HepG2 (cell line): ENCODE measurements around the gene PLRG1. TPM values are rescaled to one million over a fixed set of nuclear protein-coding genes. Genes with fewer than 3 reads are reported as not detected.

ENCODE experiments used
- AKAP8 ChIP-seq: sonication (generic); formaldehyde crosslinking; IDR thresholded peaks from 2 replicates; pipeline ENCODE4 v1.5.1; 2020; ENCODE audit warnings: mild to moderate bottlenecking, missing genetic modification reagents
- BHLHE40 ChIP-seq: IDR thresholded peaks from 2 replicates; pipeline ENCODE4 v1.6.1; 2011; ENCODE audit warnings: low read length, improper control_type of control experiment
- MZF1 ChIP-seq: sonication (generic); formaldehyde crosslinking; IDR thresholded peaks from 2 replicates; pipeline ENCODE4 v1.8.1; 2023; ENCODE audit warnings: mild to moderate bottlenecking, missing genetic modification reagents, borderline replicate concordance
- NKX3-1 ChIP-seq: sonication (generic); formaldehyde crosslinking; IDR thresholded peaks from 2 replicates; pipeline ENCODE4 v1.5.0; 2020; ENCODE audit warnings: missing genetic modification reagents
- ONECUT2 ChIP-seq: sonication (generic); formaldehyde crosslinking; IDR thresholded peaks from 2 replicates; pipeline ENCODE4 v1.4.0; 2020; ENCODE audit warnings: missing genetic modification reagents
- PAF1 ChIP-seq: IDR thresholded peaks from 2 replicates; pipeline ENCODE4 v1.6.1; 2016; ENCODE audit warnings: missing genetic modification reagents, missing compliant biosample characterization
- XBP1 ChIP-seq: sonication (generic); formaldehyde crosslinking; IDR thresholded peaks from 2 replicates; pipeline ENCODE4 v1.5.0; 2020; ENCODE audit warnings: missing genetic modification reagents
- ZBTB7A ChIP-seq: sonication (generic); formaldehyde crosslinking; IDR thresholded peaks from 2 replicates; pipeline ENCODE4 v1.8.0; 2022; ENCODE audit warnings: mild to moderate bottlenecking, missing genetic modification reagents
- ZFP90 ChIP-seq: sonication (generic); formaldehyde crosslinking; IDR thresholded peaks from 2 replicates; pipeline ENCODE4 v1.8.0; 2022; ENCODE audit warnings: missing genetic modification reagents, mild to moderate bottlenecking, inconsistent platforms, borderline replicate concordance
- ZFYVE20 ChIP-seq: sonication (generic); formaldehyde crosslinking; IDR thresholded peaks from 2 replicates; pipeline ENCODE4 v1.8.0; 2023; ENCODE audit warnings: low read depth, mild to moderate bottlenecking, moderate library complexity, missing genetic modification reagents, borderline replicate concordance
- ZNF124 ChIP-seq: sonication (generic); formaldehyde crosslinking; IDR thresholded peaks from 2 replicates; pipeline ENCODE4 v1.4.0; 2020; ENCODE audit warnings: missing genetic modification reagents
- ZNF253 ChIP-seq: sonication (generic); formaldehyde crosslinking; IDR thresholded peaks from 2 replicates; pipeline ENCODE4 v1.8.0; 2022; ENCODE audit warnings: mild to moderate bottlenecking, missing genetic modification reagents, borderline replicate concordance
- ZNF274 ChIP-seq: sonication (generic); formaldehyde crosslinking; IDR thresholded peaks from 2 replicates; pipeline ENCODE4 v1.5.1; 2020; ENCODE audit warnings: mild to moderate bottlenecking, missing genetic modification reagents
- ZNF30 ChIP-seq: sonication (generic); formaldehyde crosslinking; IDR thresholded peaks from 2 replicates; pipeline ENCODE4 v1.5.0; 2020; ENCODE audit warnings: mild to moderate bottlenecking, missing genetic modification reagents
- ZNF383 ChIP-seq: sonication (generic); formaldehyde crosslinking; IDR thresholded peaks from 2 replicates; pipeline ENCODE4 v1.4.0; 2020; ENCODE audit warnings: missing genetic modification reagents, mild to moderate bottlenecking, borderline replicate concordance
- ZNF549 ChIP-seq: sonication (generic); formaldehyde crosslinking; IDR thresholded peaks from 2 replicates; pipeline ENCODE4 v1.5.0; 2020; ENCODE audit warnings: missing genetic modification reagents
- ZNF550 ChIP-seq: sonication (generic); formaldehyde crosslinking; IDR thresholded peaks from 2 replicates; pipeline ENCODE4 v1.4.0; 2020; ENCODE audit warnings: mild to moderate bottlenecking, missing genetic modification reagents, borderline replicate concordance
- ZNF670 ChIP-seq: sonication (generic); formaldehyde crosslinking; IDR thresholded peaks from 2 replicates; pipeline ENCODE4 v1.8.0; 2022; ENCODE audit warnings: mild to moderate bottlenecking, missing genetic modification reagents, borderline replicate concordance
- ZNF720 ChIP-seq: sonication (generic); formaldehyde crosslinking; IDR thresholded peaks from 2 replicates; pipeline ENCODE4 v1.4.0; 2020; ENCODE audit warnings: missing genetic modification reagents
- polyA plus RNA-seq, 8 experiments: library from polyadenylated mRNA; depleted of rRNA in 3 of 8; stranded (reverse) in 7 of 8; unstranded in 1 of 8; fragments of >200 nt; fragmentation: Illumina TruSeq in 4 of 8; extraction: Trizol in 4 of 8; gene quantifications; 2 replicates each; pipeline versions ENCODE4 v1.2.1 to v1.2.3, GENCODE V29; 2011 to 2016; ENCODE audit warnings: low read depth in 4 of 8, missing spikeins in 1 of 8, mixed read lengths in 1 of 8; ENCODE audit not compliant: insufficient read depth in 1 of 8
- total RNA-seq, 5 experiments: library from RNA; depleted of rRNA; stranded (reverse); fragments of >200 nt; fragmentation: Illumina TruSeq; extraction: Trizol; gene quantifications; 2 replicates each; pipeline ENCODE4 v1.2.3, GENCODE V29; 2016; ENCODE audit warnings: low read depth in 1 of 5
- TF ChIP-seq, protein P1 (sequence below): IDR thresholded peaks from 2 replicates; pipeline ENCODE4 v1.6.1; 2016; ENCODE audit warnings: low read depth, borderline replicate concordance
- TF ChIP-seq, protein P2 (sequence below): sonication (generic); formaldehyde crosslinking; IDR thresholded peaks from 2 replicates; pipeline ENCODE4 v1.4.0; 2020; ENCODE audit warnings: missing genetic modification reagents, borderline replicate concordance
- TF ChIP-seq, protein P3 (sequence below): sonication (generic); formaldehyde crosslinking; IDR thresholded peaks from 2 replicates; pipeline ENCODE4 v1.4.0; 2020; ENCODE audit warnings: missing genetic modification reagents, mild to moderate bottlenecking, borderline replicate concordance
- TF ChIP-seq, protein P4 (sequence below): IDR thresholded peaks from 2 replicates; pipeline ENCODE4 v1.6.1; 2012; ENCODE audit warnings: low read depth, low read length, improper control_type of control experiment
- TF ChIP-seq, protein P5 (sequence below): IDR thresholded peaks from 2 replicates; pipeline ENCODE4 v1.6.1; 2016; ENCODE audit warnings: mild to moderate bottlenecking, missing biosample characterization, missing genetic modification reagents
- TF ChIP-seq, protein P6 (sequence below): sonication (generic); formaldehyde crosslinking; IDR thresholded peaks from 2 replicates; pipeline ENCODE4 v1.4.0; 2020; ENCODE audit warnings: missing genetic modification reagents

Gene PLRG1
- total and polyA plus RNA-seq, 2 of the 13 experiments (the other 11 are each of a cell fraction or from before 2014, with no cell fraction given) = 77.3 to 110 TPM

DNA sequence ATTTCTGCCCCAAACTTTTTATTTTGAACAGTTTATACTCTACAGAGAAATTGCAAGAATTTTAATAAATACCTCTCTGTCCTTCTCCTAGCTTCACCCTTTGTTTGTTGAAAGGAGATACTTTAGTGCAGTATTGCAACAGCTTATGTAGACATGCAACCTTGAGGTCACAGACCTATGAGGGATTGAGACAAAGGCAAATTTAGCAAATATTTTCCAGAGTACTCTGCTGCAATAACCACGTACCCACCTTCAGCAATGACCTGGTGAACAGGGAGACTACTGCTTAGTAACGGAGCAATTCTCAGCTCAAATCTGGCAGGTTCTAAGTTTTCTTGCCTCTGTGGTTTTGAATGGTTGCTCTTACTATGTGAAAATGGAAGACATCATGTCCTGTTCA is 27.1 kb upstream of the PLRG1 start (continued):
- 0 out of 2 replicates have a peak, but pooled peaks have one; percentile 40 for TF ChIP-seq ONECUT2 (CRISPR knock-in tag)
- no peak for TF ChIP-seq ZNF253
- no peak for TF ChIP-seq BHLHE40
- no peak for TF ChIP-seq ZNF30
- no peak for TF ChIP-seq PAF1 (CRISPR knock-in tag)
- TF ChIP-seq, protein P1, sequence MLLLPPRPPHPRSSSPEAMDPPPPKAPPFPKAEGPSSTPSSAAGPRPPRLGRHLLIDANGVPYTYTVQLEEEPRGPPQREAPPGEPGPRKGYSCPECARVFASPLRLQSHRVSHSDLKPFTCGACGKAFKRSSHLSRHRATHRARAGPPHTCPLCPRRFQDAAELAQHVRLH (CRISPR knock-in tag) = 0 out of 2 replicates have a peak, but pooled peaks have one; percentile 59
- no peak for TF ChIP-seq XBP1
- no peak for TF ChIP-seq ZNF383
- no peak for TF ChIP-seq MZF1 (CRISPR knock-in tag)
- no peak for TF ChIP-seq ZNF549 (CRISPR knock-in tag)
- TF ChIP-seq NKX3-1 (CRISPR knock-in tag) = 0 out of 2 replicates have a peak, but pooled peaks have one; percentile 76
- no peak for TF ChIP-seq ZNF550
- no peak for TF ChIP-seq ZNF720
- TF ChIP-seq, protein P2, sequence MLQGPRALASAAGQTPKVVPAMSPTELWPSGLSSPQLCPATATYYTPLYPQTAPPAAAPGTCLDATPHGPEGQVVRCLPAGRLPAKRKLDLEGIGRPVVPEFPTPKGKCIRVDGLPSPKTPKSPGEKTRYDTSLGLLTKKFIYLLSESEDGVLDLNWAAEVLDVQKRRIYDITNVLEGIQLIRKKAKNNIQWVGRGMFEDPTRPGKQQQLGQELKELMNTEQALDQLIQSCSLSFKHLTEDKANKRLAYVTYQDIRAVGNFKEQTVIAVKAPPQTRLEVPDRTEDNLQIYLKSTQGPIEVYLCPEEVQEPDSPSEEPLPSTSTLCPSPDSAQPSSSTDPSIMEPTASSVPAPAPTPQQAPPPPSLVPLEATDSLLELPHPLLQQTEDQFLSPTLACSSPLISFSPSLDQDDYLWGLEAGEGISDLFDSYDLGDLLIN (CRISPR knock-in tag) = no peak
- TF ChIP-seq, protein P3, sequence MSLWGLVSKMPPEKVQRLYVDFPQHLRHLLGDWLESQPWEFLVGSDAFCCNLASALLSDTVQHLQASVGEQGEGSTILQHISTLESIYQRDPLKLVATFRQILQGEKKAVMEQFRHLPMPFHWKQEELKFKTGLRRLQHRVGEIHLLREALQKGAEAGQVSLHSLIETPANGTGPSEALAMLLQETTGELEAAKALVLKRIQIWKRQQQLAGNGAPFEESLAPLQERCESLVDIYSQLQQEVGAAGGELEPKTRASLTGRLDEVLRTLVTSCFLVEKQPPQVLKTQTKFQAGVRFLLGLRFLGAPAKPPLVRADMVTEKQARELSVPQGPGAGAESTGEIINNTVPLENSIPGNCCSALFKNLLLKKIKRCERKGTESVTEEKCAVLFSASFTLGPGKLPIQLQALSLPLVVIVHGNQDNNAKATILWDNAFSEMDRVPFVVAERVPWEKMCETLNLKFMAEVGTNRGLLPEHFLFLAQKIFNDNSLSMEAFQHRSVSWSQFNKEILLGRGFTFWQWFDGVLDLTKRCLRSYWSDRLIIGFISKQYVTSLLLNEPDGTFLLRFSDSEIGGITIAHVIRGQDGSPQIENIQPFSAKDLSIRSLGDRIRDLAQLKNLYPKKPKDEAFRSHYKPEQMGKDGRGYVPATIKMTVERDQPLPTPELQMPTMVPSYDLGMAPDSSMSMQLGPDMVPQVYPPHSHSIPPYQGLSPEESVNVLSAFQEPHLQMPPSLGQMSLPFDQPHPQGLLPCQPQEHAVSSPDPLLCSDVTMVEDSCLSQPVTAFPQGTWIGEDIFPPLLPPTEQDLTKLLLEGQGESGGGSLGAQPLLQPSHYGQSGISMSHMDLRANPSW (CRISPR knock-in tag) = peak; percentile 50; the same call in 1 of the 2 replicates
- TF ChIP-seq, protein P4, sequence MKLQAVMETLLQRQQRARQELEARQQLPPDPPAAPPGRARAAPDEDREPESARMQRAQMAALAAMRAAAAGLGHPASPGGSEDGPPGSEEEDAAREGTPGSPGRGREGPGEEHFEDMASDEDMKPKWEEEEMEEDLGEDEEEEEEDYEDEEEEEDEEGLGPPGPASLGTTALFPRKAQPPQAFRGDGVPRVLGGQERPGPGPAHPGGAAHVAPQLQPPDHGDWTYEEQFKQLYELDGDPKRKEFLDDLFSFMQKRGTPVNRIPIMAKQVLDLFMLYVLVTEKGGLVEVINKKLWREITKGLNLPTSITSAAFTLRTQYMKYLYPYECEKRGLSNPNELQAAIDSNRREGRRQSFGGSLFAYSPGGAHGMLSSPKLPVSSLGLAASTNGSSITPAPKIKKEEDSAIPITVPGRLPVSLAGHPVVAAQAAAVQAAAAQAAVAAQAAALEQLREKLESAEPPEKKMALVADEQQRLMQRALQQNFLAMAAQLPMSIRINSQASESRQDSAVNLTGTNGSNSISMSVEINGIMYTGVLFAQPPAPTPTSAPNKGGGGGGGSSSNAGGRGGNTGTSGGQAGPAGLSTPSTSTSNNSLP = peak; percentile 72
- TF ChIP-seq AKAP8 (CRISPR knock-in tag) = no peak
- TF ChIP-seq, protein P5, sequence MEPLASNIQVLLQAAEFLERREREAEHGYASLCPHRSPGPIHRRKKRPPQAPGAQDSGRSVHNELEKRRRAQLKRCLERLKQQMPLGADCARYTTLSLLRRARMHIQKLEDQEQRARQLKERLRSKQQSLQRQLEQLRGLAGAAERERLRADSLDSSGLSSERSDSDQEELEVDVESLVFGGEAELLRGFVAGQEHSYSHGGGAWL (CRISPR knock-in tag) = no peak
- no peak for TF ChIP-seq ZNF274
- TF ChIP-seq ZFP90 = no peak
- no peak for TF ChIP-seq ZNF670 (CRISPR knock-in tag)
- TF ChIP-seq ZBTB7A (CRISPR knock-in tag) = no peak
- TF ChIP-seq, protein P6, sequence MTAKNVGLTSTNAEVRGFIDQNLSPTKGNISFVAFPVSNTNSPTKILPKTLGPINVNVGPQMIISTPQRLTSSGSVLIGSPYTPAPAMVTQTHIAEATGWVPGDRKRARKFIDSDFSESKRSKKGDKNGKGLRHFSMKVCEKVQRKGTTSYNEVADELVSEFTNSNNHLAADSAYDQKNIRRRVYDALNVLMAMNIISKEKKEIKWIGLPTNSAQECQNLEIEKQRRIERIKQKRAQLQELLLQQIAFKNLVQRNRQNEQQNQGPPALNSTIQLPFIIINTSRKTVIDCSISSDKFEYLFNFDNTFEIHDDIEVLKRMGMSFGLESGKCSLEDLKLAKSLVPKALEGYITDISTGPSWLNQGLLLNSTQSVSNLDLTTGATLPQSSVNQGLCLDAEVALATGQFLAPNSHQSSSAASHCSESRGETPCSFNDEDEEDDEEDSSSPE (CRISPR knock-in tag) = no peak
- TF ChIP-seq ZNF124 = peak; percentile 48; the same call in 1 of the 2 replicates
- no peak for TF ChIP-seq ZFYVE20 (CRISPR knock-in tag)
